WTC11 (cell line): ENCODE results near the gene PAK5. TPM values are rescaled to one million over a fixed set of nuclear protein-coding genes. Genes with fewer than 3 reads are reported as not detected.
A peak's percentile ranks its signal among the peaks of the same experiment; 100 is the strongest.

Source experiments
- ATAC-seq: fragments of 200-7000 bp; cut with Tn5 transposase; 2 replicates; pipeline ENCODE4 v1.10.0; 2021; ENCODE audit warnings: mild to moderate bottlenecking, moderate library complexity
- CTCF ChIA-PET: fragments of 300-600 bp; sonication (Branson Sonifier 250); formaldehyde crosslinking; loops from one replicate; lab custom pipeline; 2021; ENCODE audit warnings: antibody characterized with exemption; lab: Charles Lee
- POLR2A ChIA-PET: fragments of 350-600 bp; sonication (Branson Sonifier 250); formaldehyde crosslinking; loops from one replicate; lab custom pipeline; 2021; ENCODE audit warnings: antibody characterized with exemption; lab: Charles Lee
- DNase-seq: peaks from one replicate; pipeline ENCODE4 v3.0.0; 2021; ENCODE audit warnings: low spot score
- H3K27ac Mint-ChIP-seq: 2 replicates; pipeline ENCODE4 v1.8.0; 2021; ENCODE audit warnings: mixed read lengths
- H3K27me3 Mint-ChIP-seq: 2 replicates; pipeline ENCODE4 v1.8.0; 2021; ENCODE audit warnings: low read depth, mild to moderate bottlenecking, moderate library complexity, mixed read lengths
- H3K36me3 Mint-ChIP-seq: 2 replicates; pipeline ENCODE4 v1.8.0; 2021; ENCODE audit warnings: mixed read lengths
- H3K4me1 Mint-ChIP-seq: 2 replicates; pipeline ENCODE4 v1.8.0; 2022; ENCODE audit warnings: mixed read lengths
- H3K4me3 Mint-ChIP-seq: 2 replicates; pipeline ENCODE4 v1.8.0; 2021; ENCODE audit warnings: mild to moderate bottlenecking, moderate library complexity, mixed read lengths
- H3K9me3 Mint-ChIP-seq: 2 replicates; pipeline ENCODE4 v1.8.0; 2021; ENCODE audit warnings: mixed read lengths
- ARID4B ChIP-seq: sonication (generic); formaldehyde crosslinking; IDR thresholded peaks from 2 replicates; pipeline ENCODE4 v1.8.0; 2023; ENCODE audit warnings: missing genetic modification reagents, mild to moderate bottlenecking, borderline replicate concordance
- ATF1 ChIP-seq: sonication (generic); formaldehyde crosslinking; IDR thresholded peaks from 2 replicates; pipeline ENCODE4 v1.8.1; 2023; ENCODE audit warnings: mild to moderate bottlenecking, moderate library complexity, missing genetic modification reagents
- CREB1 ChIP-seq: sonication (generic); formaldehyde crosslinking; IDR thresholded peaks from 2 replicates; pipeline ENCODE4 v1.8.0; 2023; ENCODE audit warnings: mild to moderate bottlenecking, missing genetic modification reagents
- GABPB1 ChIP-seq: sonication (generic); formaldehyde crosslinking; IDR thresholded peaks from 2 replicates; pipeline ENCODE4 v1.8.1; 2023; ENCODE audit warnings: mild to moderate bottlenecking, missing genetic modification reagents
- NFATC4 ChIP-seq: fragments of 250-450 bp; sonication (Bioruptor Pico); IDR thresholded peaks from 2 replicates; pipeline ENCODE4 v1.9.0; 2021; ENCODE audit warnings: mild to moderate bottlenecking
- NR2C2 ChIP-seq: sonication (generic); formaldehyde crosslinking; IDR thresholded peaks from 2 replicates; pipeline ENCODE4 v1.8.0; 2022; ENCODE audit warnings: mild to moderate bottlenecking, missing genetic modification reagents
- OVOL2 ChIP-seq: fragments of 250-450 bp; sonication (Bioruptor Pico); IDR thresholded peaks from 2 replicates; pipeline ENCODE4 v1.9.0; 2021; ENCODE audit warnings: mild to moderate bottlenecking, borderline replicate concordance
- PRDM15 ChIP-seq: sonication (generic); formaldehyde crosslinking; IDR thresholded peaks from 2 replicates; pipeline ENCODE4 v1.8.0; 2022; ENCODE audit warnings: missing genetic modification reagents
- SMAD3 ChIP-seq: sonication (generic); formaldehyde crosslinking; IDR thresholded peaks from 2 replicates; pipeline ENCODE4 v1.8.0; 2022; ENCODE audit warnings: missing genetic modification reagents, mild to moderate bottlenecking, borderline replicate concordance
- TP53 ChIP-seq: sonication (generic); formaldehyde crosslinking; IDR thresholded peaks from 2 replicates; pipeline ENCODE4 v1.8.1; 2023; ENCODE audit warnings: mild to moderate bottlenecking, missing genetic modification reagents
- USF2 ChIP-seq: sonication (generic); formaldehyde crosslinking; IDR thresholded peaks from 2 replicates; pipeline ENCODE4 v1.8.1; 2023; ENCODE audit warnings: mild to moderate bottlenecking, missing genetic modification reagents, moderate library complexity
- ZNF263 ChIP-seq: sonication (generic); formaldehyde crosslinking; IDR thresholded peaks from 2 replicates; pipeline ENCODE4 v1.8.1; 2022; ENCODE audit warnings: low read depth, mild to moderate bottlenecking, moderate library complexity, missing genetic modification reagents
- ZNF512 ChIP-seq: sonication (generic); formaldehyde crosslinking; IDR thresholded peaks from 2 replicates; pipeline ENCODE4 v1.8.1; 2022; ENCODE audit warnings: missing genetic modification reagents, borderline replicate concordance
- total RNA-seq: library from RNA; stranded (reverse); gene quantifications from 3 replicates; pipeline ENCODE4 v1.2.3, GENCODE V29; 2021
- TF ChIP-seq, protein P1 (sequence below): fragments of 250-450 bp; sonication (Bioruptor Pico); IDR thresholded peaks from 2 replicates; pipeline ENCODE4 v1.9.0; 2021; ENCODE audit warnings: mild to moderate bottlenecking

Gene PAK5
- total RNA-seq, 1 experiment from 2014 or later = 0.31 TPM

DNA sequence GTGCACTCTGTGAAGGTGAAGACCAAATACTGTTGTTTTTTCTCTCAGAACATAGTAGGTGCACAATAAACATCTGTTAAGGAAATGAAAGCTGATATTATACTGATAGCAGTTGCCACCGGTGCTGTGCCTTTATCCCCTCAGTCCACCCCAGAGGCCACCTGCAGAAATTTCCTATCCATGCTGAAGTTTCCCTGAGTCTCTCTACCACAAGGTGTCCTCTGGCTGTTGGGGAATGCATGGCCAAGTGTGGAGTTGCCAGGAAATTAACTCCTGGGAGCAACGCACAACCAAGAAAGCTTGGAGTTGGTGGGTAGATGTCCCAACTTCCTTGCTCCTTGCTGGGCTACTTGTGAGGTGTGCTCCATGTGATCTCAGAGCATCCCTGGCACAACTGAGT is 210.3 kb downstream of the PAK5 start:
- DNase-seq (no peak), ATAC-seq (peak; percentile 55)
- no peak overlapping the region for H3K27ac Mint-ChIP-seq
- H3K27me3 Mint-ChIP-seq = no peaks in the 10 kb centered on the region
- TF ChIP-seq CREB1 (CRISPR knock-in tag) (no peak), ZNF512 (CRISPR knock-in tag) (no peak), OVOL2 (CRISPR knock-in tag) (no peak), ARID4B (CRISPR knock-in tag) (no peak), SMAD3 (CRISPR knock-in tag) (no peak), NFATC4 (CRISPR knock-in tag) (no peak), USF2 (CRISPR knock-in tag) (no peak), NR2C2 (no peak), ZNF263 (CRISPR knock-in tag) (no peak), ATF1 (CRISPR knock-in tag) (no peak), GABPB1 (CRISPR knock-in tag) (no peak), PRDM15 (CRISPR knock-in tag) (no peak), TP53 (no peak)
- TF ChIP-seq, protein P1, sequence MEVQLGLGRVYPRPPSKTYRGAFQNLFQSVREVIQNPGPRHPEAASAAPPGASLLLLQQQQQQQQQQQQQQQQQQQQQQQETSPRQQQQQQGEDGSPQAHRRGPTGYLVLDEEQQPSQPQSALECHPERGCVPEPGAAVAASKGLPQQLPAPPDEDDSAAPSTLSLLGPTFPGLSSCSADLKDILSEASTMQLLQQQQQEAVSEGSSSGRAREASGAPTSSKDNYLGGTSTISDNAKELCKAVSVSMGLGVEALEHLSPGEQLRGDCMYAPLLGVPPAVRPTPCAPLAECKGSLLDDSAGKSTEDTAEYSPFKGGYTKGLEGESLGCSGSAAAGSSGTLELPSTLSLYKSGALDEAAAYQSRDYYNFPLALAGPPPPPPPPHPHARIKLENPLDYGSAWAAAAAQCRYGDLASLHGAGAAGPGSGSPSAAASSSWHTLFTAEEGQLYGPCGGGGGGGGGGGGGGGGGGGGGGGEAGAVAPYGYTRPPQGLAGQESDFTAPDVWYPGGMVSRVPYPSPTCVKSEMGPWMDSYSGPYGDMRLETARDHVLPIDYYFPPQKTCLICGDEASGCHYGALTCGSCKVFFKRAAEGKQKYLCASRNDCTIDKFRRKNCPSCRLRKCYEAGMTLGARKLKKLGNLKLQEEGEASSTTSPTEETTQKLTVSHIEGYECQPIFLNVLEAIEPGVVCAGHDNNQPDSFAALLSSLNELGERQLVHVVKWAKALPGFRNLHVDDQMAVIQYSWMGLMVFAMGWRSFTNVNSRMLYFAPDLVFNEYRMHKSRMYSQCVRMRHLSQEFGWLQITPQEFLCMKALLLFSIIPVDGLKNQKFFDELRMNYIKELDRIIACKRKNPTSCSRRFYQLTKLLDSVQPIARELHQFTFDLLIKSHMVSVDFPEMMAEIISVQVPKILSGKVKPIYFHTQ (CRISPR knock-in tag) = no peak
- H3K4me1 Mint-ChIP-seq = peaks cover 3% of the 10 kb centered on the region; the same call in 1 of the 2 replicates
- H3K9me3 Mint-ChIP-seq = peaks cover 28% of the 10 kb centered on the region
- peaks cover 10% of the 10 kb centered on the region for H3K36me3 Mint-ChIP-seq
- no peak overlapping the region for H3K4me3 Mint-ChIP-seq
- ChIA-PET CTCF (interaction anchor here (0.9 to 3.9 kb wide), 2 partner anchors 11 to 286 kb away, joined by 3 to 28 read pairs; no protein-coding TSS in a partner anchor), POLR2A (no interaction called here)
